ENCODE results near the gene BCL11B. TPM values are rescaled to one million over a fixed set of nuclear protein-coding genes. Genes with fewer than 3 reads are reported as not detected.
A peak's percentile ranks its signal among the peaks of the same experiment; 100 is the strongest.

BCL11B gene
- total and polyA plus RNA-seq, 5 donors from 2014 or later: 5.3 to 210 (median 5.6) TPM

GRCh38 chr14:99203080-99203479, 68.9 kb downstream of the BCL11B start:
- no peaks in the 10 kb centered on the region for H3K9me3 ChIP-seq (ENCODE audit: control insufficient read depth in 2 of 2, low read length in 2 of 2)
- H3K4me3 ChIP-seq (ENCODE audit: low read depth, low read length): no peak overlapping the region
- peaks cover 40 to 100% (median 82%) of the 10 kb centered on the region in 4 donors for H3K4me1 Mint-ChIP-seq
- H3K36me3 ChIP-seq (ENCODE audit: control insufficient read depth, insufficient read depth, low read length): peaks cover 73% of the 10 kb centered on the region
- peak overlapping the region; percentile 75 for H3K27ac ChIP-seq (ENCODE audit: insufficient read depth, low read length, poor library complexity, severe bottlenecking)
- no peaks in the 10 kb centered on the region for H3K27me3 Mint-ChIP-seq
- peaks cover 48% of the 10 kb centered on the region for H3K36me3 Mint-ChIP-seq
- no peaks in the 10 kb centered on the region for H3K27me3 ChIP-seq (ENCODE audit: control insufficient read depth, insufficient read depth, low read length)
- DNase-seq (no peak), ATAC-seq (ENCODE audit: low read depth in 2 of 2) (no peak)
- H3K4me1 ChIP-seq (ENCODE audit: control insufficient read depth, insufficient read depth, low read length, poor library complexity, severe bottlenecking): peaks cover 100% of the 10 kb centered on the region
- peak overlapping the region; percentile 92 to 95 (median 95) for H3K27ac Mint-ChIP-seq
- H3K4me3 Mint-ChIP-seq: peak overlapping the region; percentile 51 to 83 (median 64)
- H3K9me3 Mint-ChIP-seq: peaks cover 0 to 2% (median 0%) of the 10 kb centered on the region in 7 donors

- no peaks in the 10 kb centered on the region for H3K9me3 ChIP-seq (ENCODE audit: control insufficient read depth in 2 of 2, low read length in 2 of 2)
- no peak for DNase-seq
- ATAC-seq (ENCODE audit: low read depth in 2 of 2): no peak
- no peaks in the 10 kb centered on the region for H3K27me3 Mint-ChIP-seq
- peak overlapping the region; percentile 75 for H3K27ac ChIP-seq (ENCODE audit: insufficient read depth, low read length, poor library complexity, severe bottlenecking)
- peaks cover 49% of the 10 kb centered on the region for H3K36me3 Mint-ChIP-seq
- peaks cover 75% of the 10 kb centered on the region for H3K36me3 ChIP-seq (ENCODE audit: control insufficient read depth, insufficient read depth, low read length)
- H3K4me1 ChIP-seq (ENCODE audit: control insufficient read depth, insufficient read depth, low read length, poor library complexity, severe bottlenecking): peaks cover 100% of the 10 kb centered on the region
- peak overlapping the region; percentile 92 to 95 (median 95) for H3K27ac Mint-ChIP-seq
- H3K4me3 ChIP-seq (ENCODE audit: low read depth, low read length): peak overlapping the region; percentile 26
- no peaks in the 10 kb centered on the region for H3K27me3 ChIP-seq (ENCODE audit: control insufficient read depth, insufficient read depth, low read length)
- H3K9me3 Mint-ChIP-seq: peaks cover 0 to 2% (median 0%) of the 10 kb centered on the region in 7 donors
- peak overlapping the region; percentile 51 to 83 (median 64) for H3K4me3 Mint-ChIP-seq
- H3K4me1 Mint-ChIP-seq: peaks cover 41 to 100% (median 81%) of the 10 kb centered on the region in 4 donors
These were observed 69.5 kb downstream of the BCL11B start for GRCh38 chr14:99202516-99202915.

GRCh38 chr14:99201351-99202073, 70.5 kb downstream of the BCL11B start:
- H3K4me1 ChIP-seq (ENCODE audit: control insufficient read depth, insufficient read depth, low read length, poor library complexity, severe bottlenecking): peaks cover 100% of the 10 kb centered on the region
- peak overlapping the region; percentile 50 to 83 (median 62) for H3K4me3 Mint-ChIP-seq
- DNase-seq (no peak), ATAC-seq (ENCODE audit: low read depth in 2 of 2) (no peak)
- H3K27me3 Mint-ChIP-seq: no peaks in the 10 kb centered on the region
- peak overlapping the region; percentile 49 for H3K4me3 ChIP-seq (ENCODE audit: low read depth, low read length)
- H3K36me3 Mint-ChIP-seq: peaks cover 57% of the 10 kb centered on the region
- peaks cover 0 to 2% (median 0%) of the 10 kb centered on the region in 7 donors for H3K9me3 Mint-ChIP-seq
- H3K27ac Mint-ChIP-seq: peak overlapping the region; percentile 92 to 95 (median 95)
- H3K27me3 ChIP-seq (ENCODE audit: control insufficient read depth, insufficient read depth, low read length): no peaks in the 10 kb centered on the region
- H3K36me3 ChIP-seq (ENCODE audit: control insufficient read depth, insufficient read depth, low read length): peaks cover 85% of the 10 kb centered on the region
- peaks cover 36 to 100% (median 79%) of the 10 kb centered on the region in 4 donors for H3K4me1 Mint-ChIP-seq
- H3K9me3 ChIP-seq (ENCODE audit: control insufficient read depth in 2 of 2, low read length in 2 of 2): no peaks in the 10 kb centered on the region
- peak overlapping the region; percentile 75 for H3K27ac ChIP-seq (ENCODE audit: insufficient read depth, low read length, poor library complexity, severe bottlenecking)

- DNase-seq (no peak), ATAC-seq (ENCODE audit: low read depth in 2 of 2) (no peak)
- H3K27me3 ChIP-seq (ENCODE audit: control insufficient read depth, insufficient read depth, low read length): no peaks in the 10 kb centered on the region
- Mint-ChIP-seq H3K27me3 (no peaks in the 10 kb centered on the region), H3K9me3 (peaks cover 0 to 2% (median 0%) of the 10 kb centered on the region in 7 donors), H3K4me3 (peak overlapping the region in 3 of 4 donors; percentile 50 to 83 (median 51)), H3K36me3 (peaks cover 48% of the 10 kb centered on the region), H3K27ac (peak overlapping the region in 2 of 3 donors; percentile 92 to 95), H3K4me1 (peaks cover 28 to 100% (median 76%) of the 10 kb centered on the region in 4 donors)
- peaks cover 100% of the 10 kb centered on the region for H3K4me1 ChIP-seq (ENCODE audit: control insufficient read depth, insufficient read depth, low read length, poor library complexity, severe bottlenecking)
- no peak overlapping the region for H3K4me3 ChIP-seq (ENCODE audit: low read depth, low read length)
- peak overlapping the region; percentile 75 for H3K27ac ChIP-seq (ENCODE audit: insufficient read depth, low read length, poor library complexity, severe bottlenecking)
- no peaks in the 10 kb centered on the region for H3K9me3 ChIP-seq (ENCODE audit: control insufficient read depth in 2 of 2, low read length in 2 of 2)
- peaks cover 85% of the 10 kb centered on the region for H3K36me3 ChIP-seq (ENCODE audit: control insufficient read depth, insufficient read depth, low read length)
These were observed 71.4 kb downstream of the BCL11B start for GRCh38 chr14:99200654-99201005.

- no peak for ATAC-seq (ENCODE audit: low read depth in 2 of 2)
- H3K9me3 Mint-ChIP-seq: peaks cover 0 to 2% (median 0%) of the 10 kb centered on the region in 7 donors
These were observed 71.9 kb downstream of the BCL11B start for GRCh38 chr14:99199846-99200653.

GRCh38 chr14:99198746-99199502, 73.1 kb downstream of the BCL11B start:
- Mint-ChIP-seq H3K4me3 (peak overlapping the region; percentile 24 to 85 (median 58)), H3K36me3 (peaks cover 41% of the 10 kb centered on the region), H3K9me3 (peaks cover 0 to 2% (median 0%) of the 10 kb centered on the region in 7 donors), H3K27ac (peak overlapping the region; percentile 77 to 94 (median 92)), H3K4me1 (peaks cover 22 to 100% (median 72%) of the 10 kb centered on the region in 4 donors), H3K27me3 (no peaks in the 10 kb centered on the region)
- Histone ChIP-seq H3K9me3 (ENCODE audit: control insufficient read depth in 2 of 2, low read length in 2 of 2) (no peaks in the 10 kb centered on the region), H3K4me3 (ENCODE audit: low read depth, low read length) (peak overlapping the region; percentile 23), H3K4me1 (ENCODE audit: control insufficient read depth, insufficient read depth, low read length, poor library complexity, severe bottlenecking) (peaks cover 100% of the 10 kb centered on the region), H3K27ac (ENCODE audit: insufficient read depth, low read length, poor library complexity, severe bottlenecking) (peak overlapping the region; percentile 75), H3K36me3 (ENCODE audit: control insufficient read depth, insufficient read depth, low read length) (peaks cover 78% of the 10 kb centered on the region), H3K27me3 (ENCODE audit: control insufficient read depth, insufficient read depth, low read length) (no peaks in the 10 kb centered on the region)
- DNase-seq: no peak
- no peak for ATAC-seq (ENCODE audit: low read depth in 2 of 2)

More at GRCh38 chr14:99199846-99200653, 71.9 kb downstream of the BCL11B start:
- peak overlapping the region; percentile 79 to 94 (median 92) for H3K27ac Mint-ChIP-seq
- H3K27me3 Mint-ChIP-seq: no peaks in the 10 kb centered on the region
- H3K4me1 Mint-ChIP-seq: peaks cover 28 to 100% (median 73%) of the 10 kb centered on the region in 4 donors
- Histone ChIP-seq H3K4me3 (ENCODE audit: low read depth, low read length) (no peak overlapping the region), H3K9me3 (ENCODE audit: control insufficient read depth in 2 of 2, low read length in 2 of 2) (no peaks in the 10 kb centered on the region), H3K4me1 (ENCODE audit: control insufficient read depth, insufficient read depth, low read length, poor library complexity, severe bottlenecking) (peaks cover 100% of the 10 kb centered on the region), H3K27me3 (ENCODE audit: control insufficient read depth, insufficient read depth, low read length) (no peaks in the 10 kb centered on the region), H3K27ac (ENCODE audit: insufficient read depth, low read length, poor library complexity, severe bottlenecking) (peak overlapping the region; percentile 75), H3K36me3 (ENCODE audit: control insufficient read depth, insufficient read depth, low read length) (peaks cover 83% of the 10 kb centered on the region)
- peak overlapping the region; percentile 24 to 85 (median 78) for H3K4me3 Mint-ChIP-seq
- peaks cover 46% of the 10 kb centered on the region for H3K36me3 Mint-ChIP-seq
- DNase-seq: no peak

GRCh38 chr14:99196310-99196650, 75.7 kb downstream of the BCL11B start:
- Mint-ChIP-seq H3K4me3 (peak overlapping the region; percentile 30 to 96 (median 72)), H3K9me3 (no peaks in the 10 kb centered on the region), H3K27ac (peak overlapping the region in 2 of 3 donors; percentile 79 to 97), H3K4me1 (peaks cover 42 to 100% (median 74%) of the 10 kb centered on the region in 4 donors), H3K36me3 (peaks cover 32% of the 10 kb centered on the region), H3K27me3 (no peaks in the 10 kb centered on the region)
- Histone ChIP-seq H3K27me3 (ENCODE audit: control insufficient read depth, insufficient read depth, low read length) (no peaks in the 10 kb centered on the region), H3K9me3 (ENCODE audit: control insufficient read depth in 2 of 2, low read length in 2 of 2) (no peaks in the 10 kb centered on the region), H3K36me3 (ENCODE audit: control insufficient read depth, insufficient read depth, low read length) (peaks cover 64% of the 10 kb centered on the region), H3K4me3 (ENCODE audit: low read depth, low read length) (peak overlapping the region; percentile 34), H3K4me1 (ENCODE audit: control insufficient read depth, insufficient read depth, low read length, poor library complexity, severe bottlenecking) (peaks cover 100% of the 10 kb centered on the region), H3K27ac (ENCODE audit: insufficient read depth, low read length, poor library complexity, severe bottlenecking) (peak overlapping the region; percentile 62)
- ATAC-seq (ENCODE audit: low read depth in 2 of 2): no peak
- DNase-seq: no peak
